GM04503 (cell line): ENCODE measurements around the gene CHKB.

ENCODE experiments used
- DNase-seq: peaks from one replicate; pipeline ENCODE4 v3.0.0-alpha.2; 2012; ENCODE audit warnings: low read depth

CHKB gene

DNA sequence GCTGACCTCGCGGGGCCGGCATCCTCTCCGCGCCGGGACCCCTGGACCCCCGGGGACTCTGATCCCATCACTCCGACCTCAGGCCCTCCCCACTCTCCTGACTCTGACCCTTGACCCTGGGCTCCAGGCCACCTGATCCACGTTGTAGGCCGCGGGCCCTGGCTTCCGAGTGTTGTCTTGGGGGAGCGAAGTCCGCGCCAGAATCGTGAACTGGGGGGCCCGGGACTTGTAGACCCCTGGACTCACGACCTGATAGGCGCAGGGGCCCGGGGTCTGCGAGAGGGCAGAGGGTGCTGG, 52.1 kb downstream of the CHKB start:
- no peak for DNase-seq

DNA sequence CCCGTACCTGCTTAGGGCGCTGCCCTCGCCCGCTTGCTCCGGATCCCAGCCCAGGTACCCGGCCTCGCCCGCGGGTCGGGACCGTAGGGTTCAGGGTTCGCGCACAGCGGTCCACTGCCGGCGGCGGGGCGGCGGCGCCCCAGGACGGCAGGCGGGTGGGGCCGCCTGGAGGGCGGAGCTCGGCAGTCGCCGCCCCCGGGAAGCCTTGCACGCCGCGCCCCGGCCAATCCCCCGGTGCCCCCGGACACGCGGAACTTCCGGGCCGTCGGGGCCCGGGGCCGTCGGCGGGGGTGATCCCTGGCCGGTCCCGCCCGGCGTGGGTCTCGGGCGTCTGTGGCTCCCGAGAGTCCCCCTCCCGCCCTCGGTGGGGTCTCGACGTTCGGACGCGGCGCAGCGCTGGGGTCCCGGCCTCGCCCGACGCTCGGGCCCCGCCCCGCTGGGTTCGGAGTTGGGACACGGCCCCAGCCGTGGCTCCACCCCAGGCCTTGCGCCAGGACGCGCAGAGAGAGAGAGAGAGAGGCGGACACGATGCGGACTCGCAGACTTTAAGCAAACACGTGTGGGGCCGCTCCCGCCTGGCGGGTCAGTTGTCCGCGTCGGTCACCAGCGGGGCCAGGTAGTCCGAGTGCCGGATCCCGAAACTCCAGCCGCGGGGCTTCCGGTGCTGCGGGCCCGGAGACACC, 52.6 kb downstream of the CHKB start, which contains the start of gene TYMP:
TYMP (minus strand) TSS at position 116 of the 683 bp plus-strand sequence. CDS start 303 bp downstream, outside the sequence.
- DNase-seq: no peak

DNA sequence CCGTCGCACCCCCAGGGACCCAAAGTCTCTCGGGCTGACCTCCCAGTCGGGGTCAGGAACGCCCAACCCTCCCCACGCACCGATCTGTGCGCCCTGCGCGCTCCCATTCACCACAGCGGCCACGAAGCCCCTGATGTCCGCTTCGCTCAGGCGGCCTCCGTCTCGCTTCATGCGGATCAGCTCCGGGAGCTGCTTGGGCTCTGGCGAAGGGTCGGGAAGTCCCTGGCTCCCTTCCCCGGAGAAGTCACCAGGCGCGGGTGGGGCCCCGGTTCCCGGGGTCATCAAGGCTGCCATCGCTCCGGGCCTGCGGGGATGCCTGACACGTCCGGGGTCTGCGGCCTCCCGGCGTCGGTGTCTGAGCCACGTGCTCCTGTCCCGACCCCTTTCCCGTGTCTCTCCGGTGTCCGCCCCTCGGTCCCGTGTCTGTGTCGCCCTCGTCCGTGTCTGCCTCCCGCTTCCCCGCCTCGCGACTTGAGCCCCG, 53.2 kb downstream of the CHKB start:
- no peak for DNase-seq
